AG08395 (cell line): ENCODE results near the gene NOSIP.

Experiments
- DNase-seq: peaks from one replicate; pipeline ENCODE4 v3.0.0; 2012; ENCODE audit warnings: mixed read lengths, low spot score

The NOSIP gene

GRCh38 chr19:49544154-49544553 is 36.2 kb downstream of the NOSIP start:
- no peak for DNase-seq

DNA sequence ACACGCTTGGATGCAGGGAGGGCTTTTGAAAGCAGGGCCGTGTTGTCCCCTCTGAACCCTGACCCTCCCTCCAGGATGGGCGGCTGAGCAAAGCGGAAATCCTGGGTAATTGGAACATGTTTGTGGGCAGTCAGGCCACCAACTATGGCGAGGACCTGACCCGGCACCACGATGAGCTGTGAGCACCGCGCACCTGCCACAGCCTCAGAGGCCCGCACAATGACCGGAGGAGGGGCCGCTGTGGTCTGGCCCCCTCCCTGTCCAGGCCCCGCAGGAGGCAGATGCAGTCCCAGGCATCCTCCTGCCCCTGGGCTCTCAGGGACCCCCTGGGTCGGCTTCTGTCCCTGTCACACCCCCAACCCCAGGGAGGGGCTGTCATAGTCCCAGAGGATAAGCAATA is 37.3 kb downstream of the NOSIP start:
- no peak for DNase-seq

DNA sequence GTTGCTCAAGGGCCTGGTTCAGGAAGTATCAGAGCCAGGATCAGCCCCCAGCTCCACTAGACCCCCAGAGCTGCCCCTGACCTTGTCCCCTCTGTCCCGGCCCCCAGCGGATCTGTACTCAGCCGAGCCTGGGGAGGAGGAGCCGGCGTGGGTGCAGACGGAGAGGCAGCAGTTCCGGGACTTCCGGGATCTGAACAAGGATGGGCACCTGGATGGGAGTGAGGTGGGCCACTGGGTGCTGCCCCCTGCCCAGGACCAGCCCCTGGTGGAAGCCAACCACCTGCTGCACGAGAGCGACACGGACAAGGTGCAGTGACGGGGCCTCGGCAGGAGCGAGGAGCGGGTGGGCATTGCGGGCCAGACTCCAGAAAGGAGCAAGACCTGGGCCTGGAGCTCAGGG is 37.9 kb downstream of the NOSIP start:
- no peak for DNase-seq

GRCh38 chr19:49541914-49542313 is 38.4 kb downstream of the NOSIP start:
- no peak for DNase-seq

DNA sequence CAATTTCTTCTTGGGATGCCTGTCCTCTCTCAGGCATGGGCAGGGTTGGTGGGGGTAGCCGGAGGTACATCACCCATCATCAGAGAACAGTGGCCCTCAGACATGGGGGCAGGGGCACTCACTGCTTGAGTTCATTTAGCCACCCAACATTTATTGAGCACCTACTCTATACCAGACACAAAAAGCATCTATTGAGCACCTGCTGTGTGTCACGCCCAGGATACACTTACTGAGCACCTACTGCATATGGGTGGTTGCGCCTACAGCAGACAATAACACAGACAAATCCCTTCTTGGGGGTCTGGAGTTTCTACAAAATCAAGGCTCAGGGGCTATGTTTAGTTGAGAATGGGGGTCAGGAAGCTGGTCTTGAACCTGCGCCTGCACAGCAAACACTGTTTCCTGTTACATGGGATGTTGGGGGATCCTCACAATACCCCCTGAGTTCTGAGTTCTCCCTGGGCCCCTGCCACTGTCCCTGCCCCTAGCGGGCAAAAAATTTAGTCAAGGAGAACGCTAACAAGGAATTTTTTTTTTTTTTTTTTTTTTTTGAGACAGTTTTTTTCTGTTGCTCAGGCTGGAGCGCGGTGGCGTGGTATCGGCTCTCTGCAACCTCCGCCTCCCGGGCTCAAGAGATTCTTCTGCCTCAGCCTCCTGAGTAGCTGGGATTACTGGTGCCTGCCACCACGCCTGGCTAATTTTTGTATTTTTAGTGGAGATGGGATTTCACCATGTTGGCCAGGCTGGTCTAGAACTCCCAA is 41.0 kb downstream of the NOSIP start:
- no peak for DNase-seq

DNA sequence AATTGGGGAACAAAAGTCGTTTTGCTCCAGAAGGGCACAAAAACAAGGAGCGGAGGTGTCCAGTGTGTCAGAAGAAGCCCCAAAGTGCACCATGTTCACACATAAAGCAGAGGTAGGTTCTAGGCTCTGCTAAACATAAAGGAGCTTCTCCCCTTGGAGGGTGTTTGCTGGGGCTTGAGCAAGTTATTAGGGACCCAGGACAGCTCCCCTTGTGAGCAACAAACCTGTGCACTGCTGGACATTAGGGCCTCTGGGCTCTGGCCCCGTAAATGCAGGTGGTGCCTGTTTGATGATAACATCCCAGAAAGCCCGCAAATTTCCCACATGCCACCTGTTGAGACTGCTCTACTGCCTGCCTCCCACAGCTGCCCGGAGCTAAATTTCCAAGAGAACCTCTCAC is 41.7 kb downstream of the NOSIP start:
- no peak for DNase-seq

DNA sequence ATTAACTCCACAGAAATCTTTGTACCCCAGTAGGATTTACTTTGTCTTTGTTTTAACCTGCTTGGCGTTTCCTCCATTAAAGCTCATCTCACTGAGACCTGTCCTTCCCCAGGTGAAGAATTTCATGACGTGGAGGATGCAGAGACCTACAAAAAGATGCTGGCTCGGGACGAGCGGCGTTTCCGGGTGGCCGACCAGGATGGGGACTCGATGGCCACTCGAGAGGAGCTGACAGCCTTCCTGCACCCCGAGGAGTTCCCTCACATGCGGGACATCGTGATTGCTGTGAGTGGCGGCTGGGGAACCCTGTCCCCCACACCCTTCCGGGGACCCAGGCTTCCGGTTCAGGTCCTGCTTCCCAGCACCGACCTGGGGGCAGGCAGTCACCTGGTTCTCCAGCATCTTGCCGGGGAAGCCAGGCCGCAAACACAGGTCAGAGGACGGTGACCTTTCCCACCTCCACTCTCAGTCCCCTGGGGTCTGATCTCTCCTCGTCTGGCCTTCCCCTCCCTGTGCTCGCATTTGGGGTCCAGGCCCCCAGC is 43.4 kb downstream of the NOSIP start:
- no peak for DNase-seq

- DNase-seq, result no peak
Observed at GRCh38 chr19:49534632-49535385, 45.5 kb downstream of the NOSIP start.

DNA sequence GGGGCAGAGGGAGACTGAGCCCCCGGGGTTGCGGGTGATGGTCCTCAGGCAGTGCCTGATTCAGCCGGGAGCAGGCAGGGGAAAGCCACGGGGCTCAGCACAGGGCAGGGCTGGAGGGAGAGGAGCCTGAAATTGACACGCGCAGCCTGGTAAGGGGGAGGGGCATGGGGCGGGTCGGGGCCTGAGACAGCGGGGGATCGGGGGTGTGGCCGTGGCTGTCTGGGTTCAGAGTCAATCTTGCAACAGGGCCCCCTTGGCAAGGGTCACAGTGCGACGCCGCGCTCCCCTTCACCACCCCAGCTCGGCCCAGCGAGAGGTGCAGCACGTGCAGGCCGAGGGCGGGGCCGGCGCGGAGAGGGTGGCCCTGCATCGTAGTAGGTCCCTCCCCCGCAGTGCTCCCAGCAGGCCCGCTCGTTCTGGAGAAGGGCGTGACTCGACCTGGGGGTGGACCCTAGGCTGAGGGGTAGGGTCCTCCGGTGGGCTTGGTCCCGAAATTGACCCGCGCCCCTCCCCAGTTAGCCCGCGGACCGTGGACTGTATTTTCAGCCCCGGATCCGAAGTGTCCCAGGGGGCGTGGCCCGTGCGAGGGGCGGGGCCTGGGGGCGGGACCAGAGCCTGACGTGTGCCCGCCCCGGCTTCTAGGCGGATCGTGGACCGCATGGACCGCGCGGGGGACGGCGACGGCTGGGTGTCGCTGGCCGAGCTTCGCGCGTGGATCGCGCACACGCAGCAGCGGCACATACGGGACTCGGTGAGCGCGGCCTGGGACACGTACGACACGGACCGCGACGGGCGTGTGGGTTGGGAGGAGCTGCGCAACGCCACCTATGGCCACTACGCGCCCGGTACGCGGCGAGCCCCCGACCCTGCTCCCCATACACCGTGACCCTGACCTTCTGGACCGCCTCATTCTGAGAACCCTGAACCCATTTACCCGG is 46.5 kb downstream of the NOSIP start:
- peak; percentile 59 for DNase-seq

DNA sequence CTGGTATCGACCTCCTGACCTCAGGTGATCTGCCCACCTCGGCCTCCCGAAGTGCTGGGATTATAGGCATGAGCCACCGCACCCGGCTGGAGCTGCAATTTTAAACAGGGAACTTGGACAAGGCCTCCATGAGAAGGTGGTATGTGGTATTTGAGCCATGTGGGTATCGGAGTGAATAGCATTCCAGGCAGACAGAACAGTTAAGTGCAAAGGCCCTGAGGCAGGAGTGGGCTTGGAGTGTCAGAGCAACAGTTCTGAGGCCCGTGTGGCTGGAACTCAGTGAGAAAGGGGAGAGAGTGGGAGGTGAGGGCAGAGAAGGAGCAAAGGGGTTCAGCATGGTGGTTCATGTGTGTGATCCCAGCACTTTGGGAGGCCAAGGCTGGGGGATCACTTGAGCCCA is 49.6 kb downstream of the NOSIP start:
- no peak for DNase-seq

GRCh38 chr19:49528211-49528771 is 52.1 kb downstream of the NOSIP start:
- peak; percentile 58 for DNase-seq

DNA sequence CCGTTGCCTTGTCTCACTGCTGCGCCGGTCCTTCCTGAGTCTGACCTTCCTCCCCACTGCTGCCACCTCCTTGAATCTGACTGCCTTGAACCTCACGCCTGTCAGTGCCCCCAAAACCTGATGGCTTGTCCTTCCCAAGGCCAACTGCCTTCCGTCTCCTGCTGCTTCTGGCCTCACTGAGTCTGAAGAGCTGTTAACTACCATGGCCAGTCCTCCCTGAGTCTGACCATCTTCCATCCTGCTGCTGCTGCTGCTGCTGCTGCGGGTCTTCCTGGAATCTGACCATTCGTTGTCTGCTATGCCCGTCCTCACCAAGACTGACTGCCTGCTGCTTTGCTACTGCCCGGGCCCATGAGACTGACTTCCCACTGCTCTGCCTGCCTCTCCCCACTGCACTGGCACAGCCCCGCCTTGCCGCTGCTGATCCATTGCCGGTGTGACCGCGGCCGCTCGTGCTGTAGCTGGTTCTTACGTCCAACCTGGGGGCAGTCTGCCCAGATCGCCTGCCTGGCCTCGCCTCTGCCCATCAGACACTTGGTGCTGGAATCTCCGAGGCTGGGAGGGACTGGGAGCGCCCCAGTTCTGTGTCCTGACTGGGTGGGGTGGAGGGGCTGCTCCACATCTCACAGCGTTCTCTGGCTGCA is 55.4 kb downstream of the NOSIP start:
- DNase-seq, result no peak

GRCh38 chr19:49520705-49521319 is 59.5 kb downstream of the NOSIP start:
- no peak for DNase-seq

- no peak for DNase-seq
Observed at GRCh38 chr19:49518033-49518432, 62.3 kb downstream of the NOSIP start.

DNA sequence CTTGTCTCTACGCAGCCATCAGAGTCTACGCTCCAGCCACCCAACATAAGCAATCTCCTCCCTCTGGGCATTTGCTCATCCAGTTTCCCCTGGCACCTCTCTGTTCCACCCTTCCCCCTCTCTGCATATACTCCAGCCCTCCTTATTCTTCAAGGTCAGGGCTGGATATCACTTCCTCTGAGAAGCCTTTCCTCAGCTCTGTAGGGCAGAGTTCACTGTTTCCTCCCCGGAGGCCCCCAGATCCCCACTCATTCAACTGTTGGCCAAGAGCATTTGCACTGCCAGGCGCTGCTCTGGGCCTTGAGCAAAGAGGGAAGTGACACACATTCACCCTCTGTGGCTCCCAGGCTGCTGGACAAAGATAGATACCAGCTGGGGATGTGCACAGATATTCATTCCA is 64.6 kb downstream of the NOSIP start:
- DNase-seq, result peak; percentile 0

DNA sequence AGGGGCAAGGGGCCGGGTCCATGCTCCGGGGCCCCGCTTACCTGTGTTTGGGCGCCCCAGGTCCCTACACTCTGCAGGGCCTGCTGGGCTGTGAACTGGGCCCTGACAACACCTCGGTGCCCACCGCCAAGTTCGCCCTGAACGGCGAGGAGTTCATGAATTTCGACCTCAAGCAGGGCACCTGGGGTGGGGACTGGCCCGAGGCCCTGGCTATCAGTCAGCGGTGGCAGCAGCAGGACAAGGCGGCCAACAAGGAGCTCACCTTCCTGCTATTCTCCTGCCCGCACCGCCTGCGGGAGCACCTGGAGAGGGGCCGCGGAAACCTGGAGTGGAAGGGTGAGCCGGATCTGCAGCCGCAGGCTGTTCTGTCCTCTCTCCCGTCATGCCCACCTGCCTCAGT is 66.2 kb downstream of the NOSIP start:
- no peak for DNase-seq

GRCh38 chr19:49513746-49514118 is 66.6 kb downstream of the NOSIP start:
- no peak for DNase-seq

DNA sequence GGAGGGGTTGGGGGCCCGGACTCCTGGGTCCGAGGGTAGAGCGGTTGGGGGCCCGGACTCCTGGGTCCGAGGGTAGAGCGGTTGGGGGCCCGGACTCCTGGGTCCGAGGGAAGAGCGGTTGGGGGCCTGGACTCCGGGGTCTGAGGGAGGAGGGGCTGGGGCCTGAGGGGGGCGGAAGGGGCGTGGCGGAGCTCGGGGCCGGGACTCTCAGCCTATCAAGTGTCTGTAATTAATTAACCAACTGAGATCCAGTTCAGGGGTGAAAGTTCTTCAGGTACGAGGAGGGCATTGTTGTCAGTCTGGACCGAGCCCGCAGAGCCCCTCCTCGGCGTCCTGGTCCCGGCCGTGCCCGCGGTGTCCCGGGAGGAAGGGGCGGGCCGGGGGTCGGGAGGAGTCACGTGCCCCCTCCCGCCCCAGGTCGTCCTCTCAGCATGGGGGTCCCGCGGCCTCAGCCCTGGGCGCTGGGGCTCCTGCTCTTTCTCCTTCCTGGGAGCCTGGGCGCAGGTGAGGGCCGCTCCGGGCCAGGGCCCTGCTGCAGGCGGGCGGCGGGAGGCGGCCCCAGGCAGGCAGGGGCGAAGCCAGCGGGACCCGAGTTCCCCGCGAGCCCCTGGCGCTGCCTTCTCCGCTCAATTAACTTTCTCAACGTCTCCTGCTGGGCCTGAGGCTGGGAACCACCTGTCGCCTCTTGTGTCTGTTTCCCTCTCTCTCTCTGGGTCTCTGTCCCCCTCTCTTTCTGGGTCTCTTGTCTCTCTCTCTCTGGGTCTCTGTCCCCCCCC is 67.2 kb downstream of the NOSIP start:
- DNase-seq, result peak; percentile 52

DNA sequence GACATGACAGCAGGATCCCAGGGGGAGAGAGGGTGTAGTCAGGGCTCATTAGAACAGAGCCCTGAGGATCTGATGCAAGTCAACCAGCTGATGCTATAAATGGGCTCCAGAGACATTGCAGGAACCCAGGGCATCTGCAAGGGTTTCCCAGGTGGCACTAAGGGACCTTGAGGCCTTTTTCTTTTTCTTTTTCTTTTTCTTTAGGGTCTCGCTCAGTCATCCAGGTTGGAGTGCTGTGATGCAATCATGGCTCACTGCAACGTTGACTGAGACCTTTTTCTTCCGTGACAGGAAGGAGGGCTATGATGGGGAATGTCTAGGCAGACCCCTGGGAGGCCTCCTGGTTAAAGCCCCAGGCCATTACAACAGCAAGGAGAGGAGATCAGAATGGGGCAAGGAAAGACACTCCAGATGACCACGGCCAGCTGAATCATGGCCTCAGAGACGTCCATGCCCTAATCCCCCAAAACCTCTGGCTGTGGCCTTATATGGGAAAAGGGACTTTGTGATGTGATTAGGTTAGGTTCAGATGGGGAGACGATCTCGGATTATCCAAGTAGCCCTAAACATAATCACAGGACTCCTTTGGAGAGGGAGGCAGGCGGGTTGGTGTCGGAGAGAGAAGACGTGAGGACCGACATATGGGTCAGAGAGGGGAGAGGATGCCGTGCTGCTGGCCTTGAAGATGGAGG is 72.4 kb downstream of the NOSIP start:
- no peak for DNase-seq
